NB4 (cell line): ENCODE results near the gene GPR176.

Experiments
- CTCF ChIP-seq: IDR thresholded peaks from one replicate; pipeline ENCODE4 v1.5.1; 2012; ENCODE audit warnings: low read depth, low read length
- POLR2A ChIP-seq: IDR thresholded peaks from 2 replicates; pipeline ENCODE4 v1.6.1; 2011; ENCODE audit warnings: mild to moderate bottlenecking; ENCODE audit not compliant: insufficient read length; ENCODE audit errors: extremely low read depth

GRCh38 chr15:39781967-39782302 lies 138.1 kb downstream of the GPR176 start:
- TF ChIP-seq CTCF (no peak), POLR2A (no peak)
